GM21390 (cell line): ENCODE results near the gene CADM1.

Source experiments
- ATAC-seq: cut with Tn5 transposase; IDR thresholded peaks from one replicate; pipeline ENCODE4 v1.9.1; 2021; ENCODE audit not compliant: unreplicated experiment

CADM1 gene

DNA sequence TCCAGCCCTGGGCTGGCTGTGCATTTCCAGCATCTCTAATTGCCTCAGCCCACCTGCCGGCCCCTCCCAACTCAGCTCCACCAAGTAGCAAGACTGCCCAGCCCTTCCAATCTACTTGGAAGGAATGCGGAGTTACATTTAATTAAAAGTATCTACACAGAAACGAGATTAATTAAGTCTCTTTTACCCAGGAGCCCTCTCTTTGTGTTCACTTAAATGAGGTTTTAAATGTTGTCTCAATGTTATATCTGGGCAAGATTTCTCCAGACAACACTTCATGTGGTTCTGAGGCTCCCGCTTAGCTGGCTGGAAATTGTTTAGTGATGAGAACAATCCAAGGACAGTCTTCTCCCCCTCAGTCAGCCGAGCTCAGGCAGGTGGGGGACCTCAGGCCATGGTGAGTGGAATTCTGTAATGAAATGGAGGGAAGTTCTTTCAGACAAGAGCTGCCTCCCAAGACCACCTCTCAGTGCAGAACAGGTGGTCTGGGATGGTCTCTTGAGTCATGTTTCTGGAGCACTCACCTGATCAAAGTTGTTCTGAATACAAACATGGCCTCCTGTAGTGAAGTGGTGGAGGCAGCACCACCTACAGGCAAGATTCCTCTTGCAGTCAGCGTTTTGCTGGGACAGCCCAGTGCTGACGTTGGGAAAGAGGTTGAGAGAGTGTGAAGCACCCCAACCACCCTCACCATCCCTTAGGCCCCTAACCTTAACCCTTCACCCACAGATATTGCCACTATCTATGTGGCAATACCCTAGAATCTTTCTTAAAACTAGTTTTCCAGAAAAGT, 371.6 kb downstream of the CADM1 start:
- no peak for ATAC-seq

- ATAC-seq: no peak
Measured at GRCh38 chr11:115129473-115130289, 374.5 kb downstream of the CADM1 start.

- no peak for ATAC-seq
Measured at GRCh38 chr11:115128226-115128625, 376.0 kb downstream of the CADM1 start.

DNA sequence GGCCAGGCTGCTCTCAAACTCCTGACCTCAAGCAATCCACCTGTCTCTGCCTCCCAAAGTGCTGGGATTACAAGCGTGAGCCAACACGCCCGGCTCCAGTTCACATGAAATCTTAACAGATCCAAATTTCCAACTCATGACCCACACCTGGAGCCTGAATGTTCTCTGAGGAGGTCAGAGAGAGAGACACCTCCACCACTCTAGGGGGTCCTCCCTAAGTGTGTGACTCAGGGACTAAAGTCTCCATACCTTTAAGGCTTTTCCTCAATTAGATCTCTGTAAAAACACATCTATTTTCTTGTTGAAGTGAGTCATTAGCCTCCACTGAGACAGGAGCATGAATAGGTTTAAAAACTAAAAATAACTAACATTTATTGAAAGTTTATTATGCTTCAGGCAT, 376.4 kb downstream of the CADM1 start:
- ATAC-seq: no peak

DNA sequence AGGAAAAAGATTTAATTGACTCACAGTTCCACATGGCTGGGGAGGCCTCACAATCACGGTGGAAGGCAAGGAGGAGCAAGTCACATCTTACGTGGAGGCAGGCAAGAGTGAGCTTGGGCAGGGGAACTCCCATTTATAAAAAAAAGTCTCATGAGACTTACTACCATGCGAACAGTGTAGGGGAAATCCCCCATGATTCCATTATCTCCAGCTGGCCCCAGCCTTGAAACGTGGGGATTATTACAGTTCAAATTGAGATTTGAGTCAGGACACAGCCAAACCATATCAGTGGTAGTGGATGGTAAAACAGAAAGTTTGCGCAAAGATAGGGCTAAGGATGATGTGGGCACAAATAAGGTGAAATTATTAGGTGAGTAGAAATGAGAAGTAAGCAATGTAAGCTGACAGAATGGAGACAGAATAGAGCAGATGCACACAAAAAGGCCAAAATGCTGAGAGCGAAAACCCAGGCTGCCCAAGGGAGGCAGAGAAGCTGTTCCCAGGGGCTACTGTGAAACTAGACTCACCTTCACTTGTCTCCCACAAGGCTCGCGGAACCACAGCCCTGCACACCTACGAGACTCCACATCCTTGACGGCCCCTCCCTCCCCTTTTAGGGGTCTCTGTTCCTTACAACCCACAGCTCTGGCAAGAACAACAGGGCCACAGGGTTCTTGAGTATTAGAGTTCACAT, 377.6 kb downstream of the CADM1 start:
- peak; percentile 82 for ATAC-seq

DNA sequence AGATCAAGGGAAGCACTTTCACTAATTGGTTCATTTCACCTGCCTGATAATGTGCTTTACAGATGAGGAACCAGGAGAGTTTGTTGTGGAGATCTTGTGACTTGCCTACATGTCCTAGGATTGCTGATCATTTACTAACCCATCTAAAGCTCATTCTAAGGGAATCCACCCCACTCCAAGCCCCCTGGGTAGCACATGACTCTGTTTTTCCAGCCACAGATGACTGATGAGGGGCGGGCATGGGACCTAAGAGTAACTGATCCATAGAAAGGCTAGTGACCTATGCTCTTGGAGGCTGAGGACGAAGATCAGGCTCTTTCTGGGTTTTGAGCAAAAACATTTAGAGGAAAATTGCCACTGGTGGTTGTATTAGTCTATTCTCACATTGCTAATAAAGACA, 378.1 kb downstream of the CADM1 start:
- peak; percentile 17 for ATAC-seq

GRCh38 chr11:115124786-115125185, 379.4 kb downstream of the CADM1 start:
- no peak for ATAC-seq

DNA sequence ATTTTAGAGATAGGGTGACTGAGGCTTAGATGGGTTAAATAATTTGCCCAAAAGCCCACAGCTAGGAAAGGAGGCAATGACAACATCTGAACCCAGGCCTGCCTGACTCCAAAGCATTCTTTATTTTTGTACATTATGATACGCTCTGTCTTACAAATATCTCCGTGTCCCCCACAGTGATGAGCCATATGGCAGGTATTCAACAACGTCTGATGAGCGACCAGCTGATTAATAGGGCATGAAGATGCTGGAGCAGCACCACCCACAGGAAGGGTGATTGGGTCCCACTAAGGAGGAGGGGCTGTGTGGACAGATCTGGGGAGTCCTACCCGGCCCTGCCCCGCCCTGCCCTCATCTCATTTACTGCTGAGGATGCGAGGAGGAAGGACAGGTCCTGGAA, 380.6 kb downstream of the CADM1 start:
- no peak for ATAC-seq

DNA sequence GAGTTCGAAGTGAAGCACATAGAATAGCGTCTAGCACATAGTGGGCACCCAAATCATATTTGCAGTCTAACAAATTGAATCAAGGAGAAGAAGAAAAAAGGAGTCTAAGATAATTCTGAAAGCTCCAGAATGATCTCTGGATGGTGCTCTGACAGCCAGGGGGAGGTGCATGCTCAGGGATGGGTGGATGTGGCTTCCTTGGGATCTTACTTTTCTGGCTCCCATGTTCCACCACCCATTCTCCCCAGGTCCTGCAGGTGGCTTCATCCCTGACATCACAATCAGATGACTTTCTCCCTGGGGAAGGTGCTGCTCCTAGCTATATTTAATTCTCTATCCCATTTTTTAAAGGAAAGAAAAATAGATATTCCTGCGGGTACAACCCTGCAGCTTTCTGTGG, 381.9 kb downstream of the CADM1 start:
- ATAC-seq: no peak
